K562 (cell line): ENCODE results near the gene C3. TPM values are rescaled to one million over a fixed set of nuclear protein-coding genes. Genes with fewer than 3 reads are reported as not detected.
A peak's percentile ranks its signal among the peaks of the same experiment; 100 is the strongest.

Experiments
- ATAC-seq: fragments of 200-7000 bp; cut with Tn5 transposase; 3 replicates; pipeline ENCODE4 v1.9.1; 2020; ENCODE audit warnings: moderate library complexity
- BruUV-seq: library from RNA; stranded (reverse); fragments of 400-500 nt; replicated peaks from 2 replicates; lab custom pipeline; 2021; lab: Mats Ljungman, UMichigan
- CTCF ChIA-PET: fragments of 300-600 bp; formaldehyde crosslinking; extraction: SDS; loops from one replicate; lab custom pipeline; 2021; ENCODE audit warnings: low intra/inter-chr PET ratio; lab: Yijun Ruan, JAX
- POLR2A ChIA-PET: fragments of 300-600, 350-650 bp; sonication (Branson Sonifier 250); formaldehyde crosslinking; extraction: SDS; loops from one replicate; lab custom pipeline; 2021; ENCODE audit warnings: antibody characterized with exemption, inconsistent platforms; lab: Yijun Ruan, JAX
- DNase-seq, 4 experiments: peaks; one replicate each; pipeline versions ENCODE4 v3.0.0 to v3.0.0-alpha.2; 2011 to 2018; ENCODE audit warnings: low spot score in 3 of 4, mixed read lengths in 3 of 4; ENCODE audit errors: extremely low read depth in 1 of 4
- FAIRE-seq: peaks from 2 replicates; lab custom pipeline; 2011; peaks lifted over from hg19 to GRCh38; lab: Jason Lieb, UNC
- H2AFZ ChIP-seq: 2 replicates; pipeline ENCODE4 v1.6.0; 2011; ENCODE audit warnings: low read depth, low read length, control low read depth, inconsistent platforms
- H3K27ac ChIP-seq: fragments of 200-600 bp; 3 replicates; pipeline ENCODE4 v1.8.0; 2011; ENCODE audit warnings: low read depth, mild to moderate bottlenecking, control low read depth, inconsistent platforms, low read length, moderate library complexity, mixed read lengths; ENCODE audit errors: extremely low read depth
- H3K27me3 ChIP-seq, 2 experiments: fragments of 300-600 bp in 1 of 2; 2 replicates in 1 of 2; 3 replicates in 1 of 2; pipeline versions ENCODE4 v1.6.0 to v1.8.0; 2011; ENCODE audit warnings: inconsistent platforms in 2 of 2, low read length in 2 of 2, mild to moderate bottlenecking in 1 of 2, mixed read lengths in 1 of 2, moderate library complexity in 1 of 2; ENCODE audit not compliant: control insufficient read depth in 2 of 2, insufficient read depth in 2 of 2
- H3K36me3 ChIP-seq: fragments of 300-600 bp; 3 replicates; pipeline ENCODE4 v1.8.0; 2011; ENCODE audit warnings: mild to moderate bottlenecking, low read length, inconsistent platforms; ENCODE audit not compliant: control insufficient read depth, insufficient read depth
- H3K4me1 ChIP-seq, 2 experiments: fragments of 200-600 bp in 1 of 2; replicated peaks in 1 of 2; 2 replicates in 1 of 2; 3 replicates in 1 of 2; pipeline versions ENCODE4 v1.5.1 to v1.8.0; 2011; ENCODE audit warnings: inconsistent platforms in 2 of 2, low read length in 2 of 2, mild to moderate bottlenecking in 1 of 2, mixed read lengths in 1 of 2, moderate library complexity in 1 of 2; ENCODE audit not compliant: control insufficient read depth in 2 of 2, insufficient read depth in 2 of 2
- H3K4me2 ChIP-seq: 2 replicates; pipeline ENCODE4 v1.6.1; 2011; ENCODE audit warnings: low read length, control low read depth, inconsistent platforms, mixed read lengths; ENCODE audit not compliant: insufficient read depth
- H3K4me3 ChIP-seq: fragments of 200-600 bp; sonication (generic), shearing (Covaris generic); 2 replicates; pipeline ENCODE4 v1.5.1; 2016; ENCODE audit warnings: control low read depth, inconsistent platforms
- H3K79me2 ChIP-seq: fragments of 200-600 bp; 3 replicates; pipeline ENCODE4 v1.8.0; 2011; ENCODE audit warnings: low read length, inconsistent platforms; ENCODE audit not compliant: control insufficient read depth, insufficient read depth
- H3K9ac ChIP-seq, 2 experiments: 2 replicates each; pipeline versions ENCODE4 v1.6.0 to v1.6.1; 2011; ENCODE audit warnings: low read depth in 2 of 2, low read length in 2 of 2, control low read depth in 1 of 2, inconsistent platforms in 1 of 2, mild to moderate bottlenecking in 1 of 2, mixed read lengths in 1 of 2; ENCODE audit not compliant: insufficient read depth in 1 of 2
- H3K9me1 ChIP-seq: one replicate; pipeline ENCODE4 v1.6.0; 2011; ENCODE audit warnings: inconsistent platforms, mild to moderate bottlenecking, low read length, moderate library complexity; ENCODE audit not compliant: control insufficient read depth, insufficient read depth
- H3K9me3 ChIP-seq: replicated peaks from 2 replicates; pipeline ENCODE4 v1.5.1; 2011; ENCODE audit warnings: low read depth, low read length, inconsistent platforms; ENCODE audit not compliant: control insufficient read depth, insufficient read depth
- H4K20me1 ChIP-seq: replicated peaks from 2 replicates; pipeline ENCODE4 v1.6.1; 2011; ENCODE audit warnings: low read length, inconsistent platforms, mixed read lengths; ENCODE audit not compliant: control insufficient read depth, insufficient read depth
- CBX5 ChIP-seq: IDR thresholded peaks from 2 replicates; pipeline ENCODE4 v1.6.1; 2014; ENCODE audit warnings: low read depth, borderline replicate concordance
- CREB3 ChIP-seq: fragments of 450-650 bp; conservative IDR thresholded peaks from 2 replicates; pipeline ENCODE4 v1.6.1; 2016; ENCODE audit warnings: missing genetic modification characterization, low read depth, mild to moderate bottlenecking, missing compliant biosample characterization, moderate library complexity
- E4F1 ChIP-seq: fragments of 250-450 bp; sonication (Bioruptor Pico); IDR thresholded peaks from 2 replicates; pipeline ENCODE4 v1.5.0; 2021; ENCODE audit warnings: mild to moderate bottlenecking, borderline replicate concordance
- MEF2A ChIP-seq: IDR thresholded peaks from 2 replicates; pipeline ENCODE4 v1.6.1; 2011; ENCODE audit warnings: low read depth, mild to moderate bottlenecking, low read length, moderate library complexity; ENCODE audit not compliant: control insufficient read depth
- ZBTB33 ChIP-seq: sonication (generic); formaldehyde crosslinking; IDR thresholded peaks from 2 replicates; pipeline ENCODE4 v1.8.1; 2023; ENCODE audit warnings: mild to moderate bottlenecking, missing genetic modification reagents
- ZFX ChIP-seq: sonication (generic); formaldehyde crosslinking; IDR thresholded peaks from 2 replicates; pipeline ENCODE4 v1.8.0; 2022; ENCODE audit warnings: mild to moderate bottlenecking, missing genetic modification reagents, moderate library complexity
- ZNF124 ChIP-seq: sonication (generic); formaldehyde crosslinking; IDR thresholded peaks from 2 replicates; pipeline ENCODE4 v1.8.1; 2022; ENCODE audit warnings: missing genetic modification reagents
- ZNF449 ChIP-seq: fragments of 250-450 bp; sonication (Bioruptor Pico); IDR thresholded peaks from 2 replicates; pipeline ENCODE4 v1.8.0; 2022; ENCODE audit warnings: moderate library complexity, mild to moderate bottlenecking, inconsistent platforms
- ZNF695 ChIP-seq: fragments of 450-650 bp; formaldehyde crosslinking; IDR thresholded peaks from 2 replicates; pipeline ENCODE4 v1.4.0; 2020; ENCODE audit warnings: mild to moderate bottlenecking, moderate library complexity
- WGBS: fragments of 100-300 bp; shearing (Covaris generic); methylation state at CpG from one replicate; pipeline ENCODE4 v1.1.6; 2016; ENCODE audit warnings: low coverage, mixed read lengths; ENCODE audit not compliant: insufficient coverage; ENCODE audit errors: missing lambda C conversion rate; 5-methylcytosine and 5-hydroxymethylcytosine counted together
- in situ Hi-C: fragments of 300-500 bp; cut with MboI; formaldehyde crosslinking; loops from 4 replicates; pipeline ENCODE4 v1.15.0; 2018; ENCODE audit warnings: inconsistent platforms, mixed read lengths
- intact Hi-C: fragments of 100-400 bp; cut with micrococcal nuclease; formaldehyde crosslinking; loops from 2 replicates; pipeline ENCODE4 v1.14.2; 2022
- polyA plus RNA-seq, 8 experiments: library from polyadenylated mRNA; depleted of rRNA in 4 of 8; stranded (reverse) in 5 of 8; unstranded in 3 of 8; fragments of >200 nt; fragmentation: Nextera tagmentation in 2 of 8; fragmentation: Illumina TruSeq in 1 of 8; extraction: Ambion mirVana in 2 of 8; extraction: Trizol in 1 of 8; gene quantifications; 2 replicates each; pipeline versions ENCODE4 v1.2.1 to v1.2.3, GENCODE V29; 2011 to 2014; ENCODE audit warnings: inconsistent platforms in 1 of 8, missing spikeins in 1 of 8
- total RNA-seq, 7 experiments: library from RNA; depleted of rRNA in 6 of 7; stranded (reverse); fragments of >200 nt in 6 of 7; fragmentation: Illumina TruSeq in 2 of 7; extraction: Trizol in 2 of 7; gene quantifications; 2 replicates each; pipeline versions ENCODE4 v1.2.1 to v1.2.3, GENCODE V29; 2011 to 2021; ENCODE audit warnings: low replicate concordance in 1 of 7

Gene C3
- total and polyA plus RNA-seq, 9 of the 15 experiments (the other 6 are each of a cell fraction or from before 2014, with no cell fraction given): 0.59 to 10.6 (median 2.2) TPM

GRCh38 chr19:6737873-6738786 is 17.7 kb upstream of the C3 start (continued):
- TF ChIP-seq ZNF449 (CRISPR knock-in tag): no peak
- TF ChIP-seq CBX5: no peak
- no peak for TF ChIP-seq ZNF124 (CRISPR knock-in tag)
- TF ChIP-seq ZNF695 (CRISPR knock-in tag): no peak

- ChIA-PET CTCF (interaction anchor here (2.8 kb wide), 1 partner anchor 126 kb away, joined by 16 read pairs; no protein-coding TSS in a partner anchor), POLR2A (interaction anchor here (0.7 to 1.9 kb wide), 14 partner anchors 9 to 361 kb away, joined by 3 to 7 read pairs (median 3); partner anchors contain the start of gene TNFSF9)
- WGBS: under 1% methylated on average over 36 of the region's 55 CpGs
- intact Hi-C loops (loop anchor here (1.0 to 10.0 kb wide), 5 partner anchors 16 to 223 kb away; partner anchors contain the start of gene VAV1), in situ Hi-C loops (no loop called here)
- no TSS peak for BruUV-seq
- H3K27me3 ChIP-seq: no peaks in the 10 kb centered on the region
- peak within 1 kb of the TSS; percentile 62 for H3K4me3 ChIP-seq
- H3K9me1 ChIP-seq: no peaks in the 10 kb centered on the region
- peak; percentile 84 for ATAC-seq
- H3K9ac ChIP-seq: peak within 1 kb of the TSS; percentile 84 to 93
- peaks cover 44% of the 10 kb centered on the region for H3K79me2 ChIP-seq
- H3K4me1 ChIP-seq: peaks cover 46 to 70% of the 10 kb centered on the region in 2 experiments
- H3K27ac ChIP-seq: peak within 1 kb of the TSS; percentile 91
- peak; percentile 92 to 100 (median 96) for DNase-seq
- no peaks in the 10 kb centered on the region for H3K9me3 ChIP-seq
- no peaks in the 10 kb centered on the region for H4K20me1 ChIP-seq
- H3K4me2 ChIP-seq: peak within 1 kb of the TSS; percentile 92
- H3K36me3 ChIP-seq: peaks cover 17% of the 10 kb centered on the region; the same call in 1 of the 3 replicates
- H2AFZ ChIP-seq: peak within 1 kb of the TSS; percentile 88
- no peak for FAIRE-seq
- no peak for TF ChIP-seq E4F1 (CRISPR knock-in tag)
- no peak for TF ChIP-seq CREB3 (tag)
- TF ChIP-seq MEF2A: 0 out of 2 replicates have a peak, but pooled peaks have one; percentile 13
- TF ChIP-seq ZBTB33 (CRISPR knock-in tag): 0 out of 2 replicates have a peak, but pooled peaks have one; percentile 24
- no peak for TF ChIP-seq ZFX
Observed at GRCh38 chr19:6737284-6737872, 16.9 kb upstream of the C3 start, which contains the start of gene GPR108. TSS of gene GPR108 (minus strand) at chr19:6737580. CDS start at chr19:6737576, 4 bp downstream.
